Activated naive CD8-positive, alpha-beta T cell treated with anti-CD3 and anti-CD28 coated beads, Interleukin-2, amount 50 U/mL, for 16 hours (primary cell): ENCODE results near the gene MTARC1.

ENCODE experiments used
- DNase-seq: peaks from one replicate; pipeline ENCODE4 v3.0.0-alpha.2; 2020; ENCODE audit warnings: low read depth, low spot score

Gene MTARC1

DNA sequence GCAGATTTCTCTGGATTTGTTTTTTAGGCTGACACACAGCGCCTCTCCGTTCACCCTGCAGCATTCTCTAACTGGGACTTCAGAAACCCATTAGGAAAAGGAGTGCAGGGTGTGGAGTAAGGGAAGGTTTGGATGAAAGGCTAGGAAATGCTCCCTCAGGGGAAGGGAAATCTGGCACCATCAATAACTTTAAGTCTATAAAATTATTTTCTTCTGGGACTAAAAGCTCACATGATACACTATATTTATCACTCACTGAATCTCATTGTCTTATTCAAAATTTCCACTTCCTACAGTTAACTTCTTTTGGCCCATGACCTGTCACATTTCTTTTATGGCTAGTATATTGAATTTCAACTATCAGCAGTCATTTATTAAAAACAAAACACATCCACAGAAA, 46.7 kb downstream of the MTARC1 start:
- no peak for DNase-seq

DNA sequence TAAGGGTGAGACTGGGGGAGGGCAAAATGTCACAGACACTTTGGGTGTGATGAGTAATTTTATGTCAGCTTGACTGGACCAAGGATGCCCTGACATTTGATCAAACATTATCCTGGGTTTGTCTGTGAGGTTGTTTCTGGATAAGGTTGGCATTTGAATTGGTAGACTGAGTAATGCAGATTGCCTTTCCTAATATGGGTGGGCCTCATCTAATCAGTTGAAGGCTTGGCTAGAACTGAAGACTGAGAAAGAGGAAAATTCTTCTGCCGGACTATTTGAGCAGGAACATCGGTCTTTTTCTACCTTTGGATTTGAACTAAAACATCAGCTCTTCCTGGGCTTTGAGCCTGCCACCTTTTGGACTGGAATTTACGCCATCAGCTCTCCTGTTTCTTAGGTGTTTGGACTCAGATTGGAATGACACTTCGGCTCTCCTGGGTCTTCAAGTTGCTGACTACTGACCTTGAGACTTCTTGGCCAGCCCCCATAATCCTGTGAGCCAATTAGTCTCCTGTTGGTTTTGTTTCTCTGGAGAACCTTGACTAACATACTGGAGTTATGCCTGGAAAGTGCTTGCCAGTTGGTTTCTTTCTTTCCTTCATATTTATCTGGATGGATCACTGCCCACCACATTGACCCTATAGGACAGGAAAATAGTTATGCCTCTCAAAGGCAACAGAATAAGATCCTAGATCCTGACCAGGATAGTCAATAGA, 47.6 kb downstream of the MTARC1 start:
- DNase-seq: no peak
